GM18508 (cell line): ENCODE data around the gene CAMTA1.
"Not testable (repeated sequence)": the region's sequence is repeated elsewhere in the genome, so short reads cannot be mapped to it uniquely, and the experiment has no call there.

Experiments used
- ATAC-seq: cut with Tn5 transposase; IDR thresholded peaks from one replicate; pipeline ENCODE4 v1.9.1; 2021; ENCODE audit warnings: moderate number of reproducible peaks; ENCODE audit not compliant: insufficient read depth, unreplicated experiment

CAMTA1 gene, protein sequence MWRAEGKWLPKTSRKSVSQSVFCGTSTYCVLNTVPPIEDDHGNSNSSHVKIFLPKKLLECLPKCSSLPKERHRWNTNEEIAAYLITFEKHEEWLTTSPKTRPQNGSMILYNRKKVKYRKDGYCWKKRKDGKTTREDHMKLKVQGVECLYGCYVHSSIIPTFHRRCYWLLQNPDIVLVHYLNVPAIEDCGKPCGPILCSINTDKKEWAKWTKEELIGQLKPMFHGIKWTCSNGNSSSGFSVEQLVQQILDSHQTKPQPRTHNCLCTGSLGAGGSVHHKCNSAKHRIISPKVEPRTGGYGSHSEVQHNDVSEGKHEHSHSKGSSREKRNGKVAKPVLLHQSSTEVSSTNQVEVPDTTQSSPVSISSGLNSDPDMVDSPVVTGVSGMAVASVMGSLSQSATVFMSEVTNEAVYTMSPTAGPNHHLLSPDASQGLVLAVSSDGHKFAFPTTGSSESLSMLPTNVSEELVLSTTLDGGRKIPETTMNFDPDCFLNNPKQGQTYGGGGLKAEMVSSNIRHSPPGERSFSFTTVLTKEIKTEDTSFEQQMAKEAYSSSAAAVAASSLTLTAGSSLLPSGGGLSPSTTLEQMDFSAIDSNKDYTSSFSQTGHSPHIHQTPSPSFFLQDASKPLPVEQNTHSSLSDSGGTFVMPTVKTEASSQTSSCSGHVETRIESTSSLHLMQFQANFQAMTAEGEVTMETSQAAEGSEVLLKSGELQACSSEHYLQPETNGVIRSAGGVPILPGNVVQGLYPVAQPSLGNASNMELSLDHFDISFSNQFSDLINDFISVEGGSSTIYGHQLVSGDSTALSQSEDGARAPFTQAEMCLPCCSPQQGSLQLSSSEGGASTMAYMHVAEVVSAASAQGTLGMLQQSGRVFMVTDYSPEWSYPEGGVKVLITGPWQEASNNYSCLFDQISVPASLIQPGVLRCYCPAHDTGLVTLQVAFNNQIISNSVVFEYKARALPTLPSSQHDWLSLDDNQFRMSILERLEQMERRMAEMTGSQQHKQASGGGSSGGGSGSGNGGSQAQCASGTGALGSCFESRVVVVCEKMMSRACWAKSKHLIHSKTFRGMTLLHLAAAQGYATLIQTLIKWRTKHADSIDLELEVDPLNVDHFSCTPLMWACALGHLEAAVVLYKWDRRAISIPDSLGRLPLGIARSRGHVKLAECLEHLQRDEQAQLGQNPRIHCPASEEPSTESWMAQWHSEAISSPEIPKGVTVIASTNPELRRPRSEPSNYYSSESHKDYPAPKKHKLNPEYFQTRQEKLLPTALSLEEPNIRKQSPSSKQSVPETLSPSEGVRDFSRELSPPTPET (N-terminal part only)

DNA sequence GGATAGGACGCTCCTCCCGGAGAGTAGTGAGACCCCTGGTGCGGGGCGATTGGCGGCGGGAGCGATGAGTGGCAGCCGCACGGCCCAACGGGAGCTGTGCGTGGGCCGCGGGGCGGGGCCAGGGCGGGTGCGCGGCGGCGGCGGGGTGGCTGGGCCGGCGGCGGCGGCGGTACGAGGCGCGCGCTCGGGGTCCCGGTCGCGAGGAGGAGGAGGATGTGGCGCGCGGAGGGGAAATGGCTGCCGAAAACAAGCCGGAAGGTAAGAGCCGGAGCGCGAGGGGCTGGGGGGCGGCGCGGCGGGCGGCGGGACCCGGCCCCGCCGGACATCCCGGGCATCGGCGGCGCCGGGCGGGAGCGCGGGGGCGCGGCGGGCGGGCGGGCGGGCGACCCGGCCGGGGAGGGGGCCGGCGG is at the start of gene CAMTA1:
Gene CAMTA1, plus strand, starts transcription at position 137 of the 410 bp plus-strand sequence. Its CDS starts 77 bp downstream, at position 214.
- no peak for ATAC-seq

DNA sequence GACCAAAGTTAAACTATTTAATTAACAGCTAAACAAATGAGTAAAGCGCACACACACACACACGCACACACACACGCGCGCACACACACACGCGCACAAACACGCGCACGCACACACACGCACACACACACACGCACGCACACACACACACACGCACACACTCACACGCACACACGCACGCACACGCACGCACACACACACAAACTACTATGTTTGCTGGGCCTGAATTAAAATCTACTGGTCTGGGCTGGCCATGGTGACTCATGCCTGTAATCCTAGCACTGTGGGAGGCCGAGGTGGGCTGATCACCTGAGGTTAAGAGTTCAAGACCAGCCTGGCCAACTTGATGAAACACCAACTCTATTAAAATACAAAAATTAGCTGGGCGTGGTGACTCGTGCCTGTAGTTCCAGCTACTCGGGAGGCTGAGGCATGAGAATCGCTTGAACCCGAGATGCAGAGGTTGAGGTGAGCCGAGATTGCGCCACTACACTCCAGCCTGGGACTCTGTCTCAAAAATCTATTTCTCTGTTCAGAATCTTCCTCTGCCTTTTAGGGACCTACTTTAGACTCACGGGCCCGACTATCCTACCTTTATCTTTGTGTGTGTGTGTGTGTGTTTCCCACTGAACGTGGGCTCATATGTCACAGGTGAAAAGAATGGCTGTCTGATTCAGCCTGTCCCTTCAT is 46.1 kb upstream of the CAMTA1 start:
- no peak for ATAC-seq

GRCh38 chr1:6742676-6743188 is 42.5 kb upstream of the CAMTA1 start:
- ATAC-seq = not testable (repeated sequence)

DNA sequence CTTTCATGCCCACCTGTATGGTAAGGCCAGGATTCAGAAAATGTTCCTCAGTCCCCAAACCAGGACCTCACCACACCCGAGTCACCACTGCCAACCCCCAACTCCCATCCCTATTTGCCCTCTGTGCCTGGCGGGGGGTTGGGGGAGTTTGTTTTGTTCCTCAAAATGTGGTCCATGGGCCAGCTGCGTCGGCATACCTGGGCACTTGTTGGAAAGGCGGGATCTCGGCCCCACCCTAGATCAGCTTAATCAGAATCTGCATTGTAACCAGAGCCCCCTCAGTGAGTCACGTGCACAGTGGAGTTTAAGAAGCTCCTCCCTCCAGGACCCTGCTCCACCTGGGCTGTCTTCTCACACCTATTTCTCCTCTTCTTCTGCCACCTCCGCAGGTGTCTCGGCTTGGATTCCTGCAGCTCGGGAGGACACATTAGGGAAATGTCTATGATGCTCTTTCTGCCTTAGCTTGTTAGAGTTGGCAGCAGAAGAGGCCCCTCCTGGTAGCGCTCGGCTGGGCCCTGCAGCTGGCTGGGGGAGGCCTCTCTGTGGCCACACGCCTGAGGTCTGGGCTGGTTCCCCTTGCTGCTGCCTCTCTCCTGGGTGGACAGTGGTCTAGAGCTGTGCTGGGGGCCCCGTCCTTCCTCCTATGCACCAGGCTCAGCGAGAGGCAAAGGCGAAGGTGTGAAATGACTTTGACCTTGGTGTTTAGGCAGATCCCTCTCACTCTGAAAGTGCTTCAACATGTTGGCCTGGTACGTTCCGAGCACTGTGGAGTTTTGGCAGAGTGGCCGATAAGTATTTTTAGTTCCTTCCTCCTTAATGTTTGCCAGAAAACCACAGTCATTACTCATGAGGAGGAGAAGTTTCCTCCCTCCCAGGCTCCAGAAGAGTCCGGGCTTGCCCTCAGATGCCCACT is 41.8 kb upstream of the CAMTA1 start:
- ATAC-seq = no peak

- no peak for ATAC-seq
Observed at GRCh38 chr1:6745073-6745472, 40.2 kb upstream of the CAMTA1 start.

DNA sequence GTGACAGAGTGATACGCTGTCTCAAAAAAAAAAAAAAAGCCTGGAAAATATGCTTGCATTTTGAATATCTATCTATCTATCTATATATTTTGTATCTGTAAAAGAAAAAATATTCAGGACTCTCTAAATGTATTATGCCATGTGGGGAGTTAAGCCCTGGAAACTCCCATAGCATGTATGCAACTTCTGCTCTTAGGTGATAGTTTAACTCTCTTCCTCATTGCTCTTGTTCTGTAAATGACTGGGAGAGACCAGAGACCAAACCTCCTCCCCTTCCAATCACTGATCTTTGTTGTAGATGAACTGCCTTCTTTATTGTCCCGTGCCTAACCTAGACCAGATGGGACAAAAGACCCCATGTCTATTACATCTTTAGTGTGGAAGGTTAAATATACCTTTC is 37.6 kb upstream of the CAMTA1 start:
- ATAC-seq = no peak

DNA sequence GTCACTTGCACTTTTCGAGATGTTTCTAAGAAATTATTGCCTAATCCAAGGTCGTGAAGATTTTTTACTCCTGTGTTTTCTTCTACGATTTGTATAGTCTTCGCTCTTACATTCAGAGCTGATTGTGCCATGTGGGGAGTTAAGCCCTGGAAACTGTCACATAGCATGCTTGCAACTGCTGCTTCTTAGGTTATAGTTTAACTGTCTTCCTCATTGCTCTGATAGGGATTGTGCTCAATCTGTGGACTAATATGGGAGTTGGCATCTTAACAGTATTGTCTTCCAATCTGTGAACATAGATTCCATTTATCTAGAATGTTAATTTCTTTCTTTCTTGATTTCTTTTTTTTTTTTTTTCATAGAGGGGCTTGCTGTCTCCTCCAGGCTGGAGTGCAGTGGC is 34.8 kb upstream of the CAMTA1 start:
- no peak for ATAC-seq

DNA sequence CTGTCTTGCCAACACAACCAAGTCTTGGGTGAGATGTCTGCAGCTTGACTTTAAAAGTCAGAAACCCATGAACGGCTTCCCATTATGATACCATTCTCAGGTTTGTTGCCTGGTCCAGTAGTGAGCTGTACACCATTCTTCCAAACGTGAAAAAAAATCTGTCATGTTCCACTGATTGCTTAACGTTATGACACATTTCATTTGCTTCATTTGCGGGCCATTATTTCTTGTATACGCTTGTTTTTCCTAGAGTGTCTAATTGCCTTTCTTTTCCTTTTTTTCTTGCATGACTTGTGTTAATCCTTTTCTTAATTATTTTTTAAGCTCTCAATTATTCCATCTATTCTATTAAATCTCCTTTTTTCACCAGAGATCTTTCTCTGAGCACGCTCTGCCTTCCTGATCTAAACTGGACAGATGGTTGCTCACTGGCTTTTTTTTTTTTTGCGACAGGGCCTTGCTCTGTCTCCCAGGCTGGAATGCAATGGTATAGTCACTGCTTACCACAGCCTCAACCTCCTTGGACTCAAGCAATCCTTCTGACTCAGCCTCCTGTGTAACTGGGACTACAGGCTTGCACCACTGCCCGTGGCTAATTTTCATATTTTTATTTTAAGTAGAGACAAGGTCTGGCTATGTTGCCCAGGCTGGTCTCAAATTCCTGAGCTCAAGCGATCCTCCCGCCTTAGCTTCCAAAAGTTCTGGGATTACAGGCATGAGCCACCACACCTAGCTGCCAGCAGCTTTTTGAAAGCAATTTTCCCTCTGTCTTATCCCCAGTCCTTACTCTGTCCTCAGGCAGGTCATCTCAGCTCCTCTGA is 31.7 kb upstream of the CAMTA1 start:
- no peak for ATAC-seq

- ATAC-seq = no peak
Observed at GRCh38 chr1:6756457-6756856, 28.8 kb upstream of the CAMTA1 start.

GRCh38 chr1:6757719-6758435 is 27.4 kb upstream of the CAMTA1 start:
- no peak for ATAC-seq

- no peak for ATAC-seq
Observed at GRCh38 chr1:6761196-6761737, 24.0 kb upstream of the CAMTA1 start.

- ATAC-seq = no peak
Observed at GRCh38 chr1:6762060-6762459, 23.2 kb upstream of the CAMTA1 start.

GRCh38 chr1:6770751-6771440 is 14.4 kb upstream of the CAMTA1 start:
- no peak for ATAC-seq

DNA sequence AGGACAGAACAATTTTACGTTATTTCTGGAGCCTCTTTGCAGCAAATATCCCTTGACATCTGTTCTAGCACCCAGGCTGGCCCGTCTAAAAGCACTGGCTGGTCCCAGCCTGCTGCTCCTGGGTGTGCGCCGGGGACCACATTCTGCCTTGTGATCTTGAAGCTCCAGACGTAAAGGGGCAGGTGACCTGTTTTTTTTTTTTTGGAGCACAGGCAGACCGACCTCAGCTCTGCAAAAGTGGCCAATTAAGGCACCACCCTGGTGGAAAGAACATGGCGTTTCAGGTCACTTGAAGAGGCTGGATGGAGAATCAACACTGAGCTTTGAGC is 13.8 kb upstream of the CAMTA1 start:
- ATAC-seq = no peak

GRCh38 chr1:6774381-6774780 is 10.9 kb upstream of the CAMTA1 start:
- no peak for ATAC-seq

- no peak for ATAC-seq
Observed at GRCh38 chr1:6775261-6776043, 9.8 kb upstream of the CAMTA1 start.
